GM12878 (cell line): Measurements from ENCODE around the gene MAML3. TPM values are rescaled to one million over a fixed set of nuclear protein-coding genes. Genes with fewer than 3 reads are reported as not detected.

ENCODE experiments used
- ATAC-seq: fragments of 200-7000 bp; cut with Tn5 transposase; 3 replicates; pipeline ENCODE4 v1.9.1; 2020; ENCODE audit warnings: mild to moderate bottlenecking, moderate library complexity
- BruUV-seq: library from RNA; stranded (reverse); fragments of 400-500 nt; replicated peaks from 2 replicates; lab custom pipeline; 2021; lab: Mats Ljungman, UMichigan
- CTCF ChIA-PET: fragments of 300-600 bp; sonication (Branson Sonifier 250); formaldehyde crosslinking; extraction: SDS; loops from one replicate; lab custom pipeline; 2021; ENCODE audit warnings: inconsistent platforms; lab: Yijun Ruan, JAX
- POLR2A ChIA-PET: fragments of 350-600 bp; formaldehyde crosslinking; extraction: SDS; loops from one replicate; lab custom pipeline; 2021; ENCODE audit warnings: inconsistent platforms; lab: Charles Lee
- RAD21 ChIA-PET: fragments of 300-600 bp; sonication (Branson Sonifier 250); formaldehyde crosslinking; loops from one replicate; lab custom pipeline; 2023; ENCODE audit warnings: antibody characterized with exemption; ENCODE audit not compliant: unreplicated experiment; lab: Charles Lee
- SMC1A ChIA-PET: fragments of 300-600 bp; sonication (Branson Sonifier 250); formaldehyde crosslinking; loops from one replicate; lab custom pipeline; 2023; ENCODE audit not compliant: unreplicated experiment, uncharacterized antibody; lab: Charles Lee
- DNase-seq: peaks from one replicate; pipeline ENCODE4 v3.0.0-alpha.2; 2011; ENCODE audit warnings: low read depth, low spot score
- FAIRE-seq: peaks from 3 replicates; lab custom pipeline; 2011; peaks lifted over from hg19 to GRCh38; lab: Jason Lieb, UNC
- H2AFZ ChIP-seq: 2 replicates; pipeline ENCODE4 v1.6.0; 2011; ENCODE audit warnings: low read depth, low read length, control low read depth; ENCODE audit not compliant: control insufficient read depth
- H3K27ac ChIP-seq: 2 replicates; pipeline ENCODE4 v1.5.1; 2011; ENCODE audit warnings: control low read depth; ENCODE audit not compliant: control insufficient read depth, insufficient read depth
- H3K27me3 ChIP-seq, 2 experiments: replicated peaks in 1 of 2; 2 replicates each; pipeline versions ENCODE4 v1.6.0 to v1.6.1; 2011; ENCODE audit warnings: low read length in 1 of 2; ENCODE audit not compliant: control insufficient read depth in 2 of 2, insufficient read depth in 2 of 2
- H3K36me3 ChIP-seq, 2 experiments: 2 replicates each; pipeline ENCODE4 v1.5.1; 2011; ENCODE audit warnings: low read length in 1 of 2; ENCODE audit not compliant: control insufficient read depth in 2 of 2, insufficient read depth in 2 of 2
- H3K4me1 ChIP-seq: 2 replicates; pipeline ENCODE4 v1.6.1; 2011; ENCODE audit warnings: mild to moderate bottlenecking, low read length, moderate library complexity, mixed read lengths; ENCODE audit not compliant: control insufficient read depth, insufficient read depth
- H3K4me2 ChIP-seq: 2 replicates; pipeline ENCODE4 v1.6.0; 2011; ENCODE audit warnings: control low read depth; ENCODE audit not compliant: control insufficient read depth, insufficient read depth
- H3K4me3 ChIP-seq: fragments of 200-600 bp; sonication (generic); 2 replicates; pipeline ENCODE4 v1.5.1; 2016
- H3K79me2 ChIP-seq: 2 replicates; pipeline ENCODE4 v1.6.0; 2011; ENCODE audit warnings: low read length; ENCODE audit not compliant: control insufficient read depth, insufficient read depth
- H3K9ac ChIP-seq: 2 replicates; pipeline ENCODE4 v1.8.0; 2011; ENCODE audit warnings: low read length, control low read depth, mixed read lengths; ENCODE audit not compliant: control insufficient read depth, insufficient read depth
- H3K9me3 ChIP-seq: replicated peaks from 3 replicates; pipeline ENCODE4 v1.5.1; 2011; ENCODE audit warnings: mild to moderate bottlenecking, low read length; ENCODE audit not compliant: control insufficient read depth, insufficient read depth
- H4K20me1 ChIP-seq: 2 replicates; pipeline ENCODE4 v1.6.0; 2011; ENCODE audit not compliant: control insufficient read depth, insufficient read depth
- ASH2L ChIP-seq: fragments of 300-600, 200-600 bp; sonication (generic); IDR thresholded peaks from 2 replicates; pipeline ENCODE4 v1.6.1; 2017; ENCODE audit warnings: low read depth, mild to moderate bottlenecking, borderline replicate concordance
- CHD1 ChIP-seq: IDR thresholded peaks from 2 replicates; pipeline ENCODE4 v1.6.1; 2012; ENCODE audit warnings: low read depth, low read length, improper control_type of control experiment
- EED ChIP-seq: sonication (generic); IDR thresholded peaks from 2 replicates; pipeline ENCODE4 v1.6.1; 2016; ENCODE audit warnings: antibody characterized with exemption, low read depth
- FOXM1 ChIP-seq: IDR thresholded peaks from 2 replicates; pipeline ENCODE4 v1.6.1; 2012; ENCODE audit warnings: low read depth, mild to moderate bottlenecking, inconsistent platforms, low read length, moderate library complexity
- KAT2A ChIP-seq: conservative IDR thresholded peaks from 2 replicates; pipeline ENCODE4 v1.6.1; 2011; ENCODE audit warnings: low read depth, low read length; ENCODE audit not compliant: control insufficient read depth
- MEF2A ChIP-seq: IDR thresholded peaks from 2 replicates; pipeline ENCODE4 v1.6.1; 2011; ENCODE audit warnings: low read depth, mild to moderate bottlenecking, low read length, moderate library complexity; ENCODE audit not compliant: insufficient read depth
- NR2C1 ChIP-seq: fragments of 450-650 bp; IDR thresholded peaks from 2 replicates; pipeline ENCODE4 v1.6.1; 2017; ENCODE audit warnings: antibody characterized with exemption, mild to moderate bottlenecking, moderate library complexity
- PKNOX1 ChIP-seq: fragments of 450-650 bp; IDR thresholded peaks from 2 replicates; pipeline ENCODE4 v1.6.1; 2016; ENCODE audit warnings: mild to moderate bottlenecking
- RB1 ChIP-seq: fragments of 450-650 bp; formaldehyde crosslinking; IDR thresholded peaks from 2 replicates; pipeline ENCODE4 v1.6.1; 2017; ENCODE audit warnings: mild to moderate bottlenecking, borderline replicate concordance
- SMAD5 ChIP-seq: IDR thresholded peaks from 2 replicates; pipeline ENCODE4 v1.6.1; 2016; ENCODE audit warnings: antibody characterized with exemption, low read depth
- SMARCA5 ChIP-seq: fragments of 450-650 bp; IDR thresholded peaks from 2 replicates; pipeline ENCODE4 v1.6.1; 2017; ENCODE audit warnings: mild to moderate bottlenecking
- SRF ChIP-seq, 2 experiments: IDR thresholded peaks; 2 replicates each; pipeline ENCODE4 v1.6.1; 2011; ENCODE audit warnings: low read depth in 2 of 2, low read length in 2 of 2, mild to moderate bottlenecking in 1 of 2, moderate library complexity in 1 of 2
- TCF3 ChIP-seq: IDR thresholded peaks from 2 replicates; pipeline ENCODE4 v1.6.1; 2012; ENCODE audit warnings: low read depth, mild to moderate bottlenecking, low read length, borderline replicate concordance; ENCODE audit not compliant: insufficient read depth
- WGBS: methylation state at CpG from one replicate; pipeline ENCODE4 v1.1.6; 2016; ENCODE audit warnings: low lambda C conversion rate; ENCODE audit not compliant: insufficient replicate concordance, insufficient coverage; ENCODE audit errors: missing lambda C conversion rate; 5-methylcytosine and 5-hydroxymethylcytosine counted together
- in situ Hi-C: fragments of 300-500 bp; cut with MboI; formaldehyde crosslinking; loops from 9 replicates; pipeline ENCODE4 v1.14.3; 2018; ENCODE audit warnings: mixed read lengths
- intact Hi-C: fragments of 100-400 bp; cut with micrococcal nuclease; formaldehyde crosslinking; loops from one replicate; pipeline ENCODE4 v1.14.2; 2022; ENCODE audit not compliant: unreplicated experiment
- polyA plus RNA-seq, 11 experiments: library from polyadenylated mRNA; depleted of rRNA in 4 of 11; unstranded in 6 of 11; stranded (reverse) in 5 of 11; fragments of >200 nt; fragmentation: Nextera tagmentation in 4 of 11; fragmentation: Illumina TruSeq in 1 of 11; extraction: Ambion mirVana in 4 of 11; extraction: Trizol in 1 of 11; gene quantifications; 1 replicate in 1 of 11; 2 replicates in 10 of 11; pipeline versions ENCODE4 v1.2.1 to v1.2.3, GENCODE V29; 2011 to 2016; ENCODE audit warnings: inconsistent platforms in 2 of 11, missing spikeins in 2 of 11, low read depth in 1 of 11
- total RNA-seq, 4 experiments: library from RNA; depleted of rRNA in 3 of 4; stranded (reverse); fragments of >200 nt in 3 of 4; fragmentation: Illumina TruSeq in 1 of 4; extraction: Trizol in 1 of 4; gene quantifications; 2 replicates each; pipeline versions ENCODE4 v1.2.1 to v1.2.3, GENCODE V29; 2013 to 2021

MAML3 gene
- total and polyA plus RNA-seq, 10 of the 15 experiments (the other 5 are each of a cell fraction or from before 2014, with no cell fraction given): under 0.01 to 0.53 (median 0.06) TPM; not detected in 2

- intact Hi-C loops: loop anchor here (1.0 kb wide), 1 partner anchor 37 kb away; no protein-coding TSS in a partner anchor
- DNase-seq (no peak), FAIRE-seq (no peak), ATAC-seq (no peak)
- Histone ChIP-seq H3K27ac (no peak overlapping the region), H3K4me2 (no peak overlapping the region), H3K4me3 (no peak overlapping the region), H3K9me3 (no peaks in the 10 kb centered on the region; the same call in 2 of the 3 replicates), H4K20me1 (no peaks in the 10 kb centered on the region), H3K27me3 (peaks cover 0 to 2% of the 10 kb centered on the region in 2 experiments; a peak in 2 of 4 replicates), H2AFZ (no peak overlapping the region), H3K4me1 (no peaks in the 10 kb centered on the region), H3K79me2 (no peaks in the 10 kb centered on the region), H3K36me3 (no peaks in the 10 kb centered on the region), H3K9ac (no peak overlapping the region)
- CTCF ChIA-PET: interaction anchor here (0.8 kb wide), 1 partner anchor 25 kb away, joined by 3 read pairs; no protein-coding TSS in a partner anchor
- TF ChIP-seq SRF (IDR thresholded peaks at IDR 0.05; ENCODE audit: low read depth in 2 of 2, low read length in 2 of 2): no peak
- no peak for TF ChIP-seq MEF2A
- no peak for TF ChIP-seq SMARCA5
- TF ChIP-seq CHD1: no peak
- TF ChIP-seq TCF3: no peak
- TF ChIP-seq PKNOX1: no peak
- no peak for TF ChIP-seq KAT2A
- no peak for TF ChIP-seq NR2C1
- TF ChIP-seq ASH2L: no peak
- no peak for TF ChIP-seq FOXM1
- no peak for TF ChIP-seq EED
- no peak for TF ChIP-seq SMAD5
- no peak for TF ChIP-seq RB1
- SMC1A ChIA-PET: no interaction called here
- POLR2A ChIA-PET: no interaction called here
- RAD21 ChIA-PET: no interaction called here
- no TSS peak for BruUV-seq
- under 1% methylated on average over 7 of the region's 7 CpGs for WGBS
- in situ Hi-C loops: no loop called here
These were observed 371.0 kb downstream of the MAML3 start for GRCh38 chr4:139782926-139783522.
